IMR-90 (cell line): ENCODE measurements around the gene PTPRN2. TPM values are rescaled to one million over a fixed set of nuclear protein-coding genes. Genes with fewer than 3 reads are reported as not detected.

ENCODE experiments used
- ATAC-seq: fragments of 200-7000 bp; cut with Tn5 transposase; 2 replicates; pipeline ENCODE4 v1.9.1; 2020; ENCODE audit warnings: low read depth, mild to moderate bottlenecking, moderate library complexity
- BruUV-seq: library from RNA; stranded (reverse); fragments of 400-500 nt; replicated peaks from 2 replicates; lab custom pipeline; 2021; lab: Mats Ljungman, UMichigan
- CTCF ChIA-PET: fragments of 300-600 bp; formaldehyde crosslinking; extraction: SDS; loops from one replicate; lab custom pipeline; 2021; ENCODE audit warnings: antibody characterized with exemption; lab: Yijun Ruan, JAX
- POLR2A ChIA-PET: fragments of 300-600 bp; sonication (Branson Sonifier 250); formaldehyde crosslinking; loops from one replicate; lab custom pipeline; 2022; ENCODE audit warnings: antibody characterized with exemption; ENCODE audit not compliant: unreplicated experiment; lab: Charles Lee
- DNase-seq: peaks from one replicate; pipeline ENCODE4 v3.0.0; 2013
- H2AFZ ChIP-seq: replicated peaks from 2 replicates; pipeline ENCODE3; 2013; ENCODE audit warnings: low read length, mild to moderate bottlenecking; ENCODE audit not compliant: poor library complexity
- H2AK5ac ChIP-seq: 2 replicates; pipeline ENCODE4 v1.6.1; 2013; ENCODE audit warnings: low read depth, low read length, inconsistent platforms
- H2AK9ac ChIP-seq: replicated peaks from 2 replicates; pipeline ENCODE3; 2013; ENCODE audit warnings: mild to moderate bottlenecking, low read depth, low read length, moderate library complexity; ENCODE audit not compliant: poor library complexity
- H2BK120ac ChIP-seq: 2 replicates; pipeline ENCODE4 v1.6.1; 2013; ENCODE audit warnings: low read depth, low read length, inconsistent platforms
- H2BK15ac ChIP-seq: 3 replicates; pipeline ENCODE4 v1.6.1; 2013; ENCODE audit warnings: low read depth, low read length, inconsistent platforms
- H2BK20ac ChIP-seq: 2 replicates; pipeline ENCODE4 v1.6.1; 2013; ENCODE audit warnings: low read depth, mild to moderate bottlenecking, inconsistent platforms, low read length, moderate library complexity
- H2BK5ac ChIP-seq: 2 replicates; pipeline ENCODE4 v1.6.1; 2013; ENCODE audit warnings: mild to moderate bottlenecking, low read depth, low read length, inconsistent platforms; ENCODE audit not compliant: poor library complexity, severe bottlenecking
- H3K14ac ChIP-seq: replicated peaks from 2 replicates; pipeline ENCODE4 v1.6.1; 2013; ENCODE audit warnings: low read depth, low read length, inconsistent platforms
- H3K18ac ChIP-seq: 2 replicates; pipeline ENCODE4 v1.6.1; 2013; ENCODE audit warnings: low read depth, low read length, control low read depth
- H3K23ac ChIP-seq: 2 replicates; pipeline ENCODE4 v1.6.1; 2013; ENCODE audit warnings: low read depth, low read length, inconsistent platforms
- H3K27ac ChIP-seq: 2 replicates; pipeline ENCODE4 v1.5.1; 2013; ENCODE audit warnings: mild to moderate bottlenecking, control low read depth, low read length; ENCODE audit not compliant: insufficient read depth
- H3K27me3 ChIP-seq: 2 replicates; pipeline ENCODE4 v1.6.1; 2013; ENCODE audit warnings: low read length; ENCODE audit not compliant: control insufficient read depth, insufficient read depth
- H3K36me3 ChIP-seq: 2 replicates; pipeline ENCODE4 v1.6.1; 2013; ENCODE audit warnings: low read length, mixed read lengths; ENCODE audit not compliant: control insufficient read depth, insufficient read depth
- H3K4ac ChIP-seq: 2 replicates; pipeline ENCODE4 v1.6.1; 2013; ENCODE audit warnings: low read depth, low read length, inconsistent platforms
- H3K4me1 ChIP-seq: 2 replicates; pipeline ENCODE4 v1.6.1; 2013; ENCODE audit warnings: low read length, mixed read lengths; ENCODE audit not compliant: control insufficient read depth, insufficient read depth
- H3K4me2 ChIP-seq: 2 replicates; pipeline ENCODE4 v1.6.1; 2013; ENCODE audit warnings: low read depth, mild to moderate bottlenecking, control low read depth, low read length, moderate library complexity
- H3K4me3 ChIP-seq: 2 replicates; pipeline ENCODE4 v1.5.1; 2013; ENCODE audit warnings: low read depth, mild to moderate bottlenecking, control low read depth, low read length, moderate library complexity; ENCODE audit not compliant: insufficient read depth
- H3K56ac ChIP-seq: 2 replicates; pipeline ENCODE4 v1.6.1; 2013; ENCODE audit warnings: low read length, inconsistent platforms; ENCODE audit not compliant: insufficient read depth; ENCODE audit errors: extremely low read depth
- H3K79me1 ChIP-seq, 2 experiments: 2 replicates each; pipeline ENCODE4 v1.6.1; 2013; ENCODE audit warnings: low read length in 2 of 2, inconsistent platforms in 1 of 2, low read depth in 1 of 2
- H3K9ac ChIP-seq: 2 replicates; pipeline ENCODE4 v1.6.1; 2013; ENCODE audit warnings: low read depth, low read length, control low read depth
- H3K9me1 ChIP-seq: 2 replicates; pipeline ENCODE4 v1.6.1; 2013; ENCODE audit warnings: low read length, inconsistent platforms; ENCODE audit not compliant: insufficient read depth
- H3K9me3 ChIP-seq: 2 replicates; pipeline ENCODE4 v1.6.1; 2013; ENCODE audit warnings: low read length; ENCODE audit not compliant: control insufficient read depth, insufficient read depth
- H4K20me1 ChIP-seq: 2 replicates; pipeline ENCODE4 v1.6.1; 2013; ENCODE audit warnings: low read length, inconsistent platforms; ENCODE audit not compliant: insufficient read depth
- H4K5ac ChIP-seq: 2 replicates; pipeline ENCODE4 v1.6.1; 2013; ENCODE audit warnings: mild to moderate bottlenecking, low read depth, low read length, control low read depth
- H4K8ac ChIP-seq, 2 experiments: 2 replicates each; pipeline ENCODE4 v1.6.1; 2013; ENCODE audit warnings: low read depth in 2 of 2, low read length in 2 of 2, control low read depth in 1 of 2, inconsistent platforms in 1 of 2
- H4K91ac ChIP-seq: 2 replicates; pipeline ENCODE4 v1.6.1; 2013; ENCODE audit warnings: low read depth, low read length, inconsistent platforms; ENCODE audit not compliant: insufficient read depth
- CEBPB ChIP-seq: IDR thresholded peaks from 2 replicates; pipeline ENCODE4 v1.6.1; 2012; ENCODE audit warnings: low read depth, low read length, improper control_type of control experiment
- CHD1 ChIP-seq: IDR thresholded peaks from 2 replicates; pipeline ENCODE4 v1.6.1; 2012; ENCODE audit warnings: low read depth, low read length, improper control_type of control experiment
- CTCF ChIP-seq: conservative IDR thresholded peaks from 2 replicates; pipeline ENCODE4 v1.5.1; 2012; ENCODE audit warnings: mild to moderate bottlenecking, low read depth, low read length, improper control_type of control experiment
- ELK1 ChIP-seq: fragments of 150-350 bp; IDR thresholded peaks from 2 replicates; pipeline ENCODE4 v1.6.1; 2016; ENCODE audit warnings: low read depth, mild to moderate bottlenecking, low read length, moderate library complexity, borderline replicate concordance
- FOS ChIP-seq: fragments of 150-350 bp; IDR thresholded peaks from 2 replicates; pipeline ENCODE4 v1.6.1; 2016; ENCODE audit warnings: low read depth, low read length
- MAFK ChIP-seq: IDR thresholded peaks from 2 replicates; pipeline ENCODE4 v1.6.1; 2012; ENCODE audit warnings: low read depth, low read length, improper control_type of control experiment
- MAZ ChIP-seq: IDR thresholded peaks from 2 replicates; pipeline ENCODE4 v1.6.1; 2012; ENCODE audit warnings: low read depth, mild to moderate bottlenecking, low read length, improper control_type of control experiment, moderate library complexity, borderline replicate concordance
- MXI1 ChIP-seq: IDR thresholded peaks from 2 replicates; pipeline ENCODE4 v1.6.1; 2012; ENCODE audit warnings: low read depth, mild to moderate bottlenecking, low read length, moderate library complexity, borderline replicate concordance
- NFE2L2 ChIP-seq: fragments of 150-350 bp; IDR thresholded peaks from 2 replicates; pipeline ENCODE4 v1.6.1; 2016; ENCODE audit warnings: low read depth, mild to moderate bottlenecking, low read length
- POLR2A ChIP-seq: IDR thresholded peaks from 2 replicates; pipeline ENCODE4 v1.6.1; 2012; ENCODE audit warnings: mild to moderate bottlenecking, low read depth, low read length
- RAD21 ChIP-seq: IDR thresholded peaks from 2 replicates; pipeline ENCODE4 v1.6.1; 2012; ENCODE audit warnings: low read length, improper control_type of control experiment
- RCOR1 ChIP-seq: IDR thresholded peaks from 2 replicates; pipeline ENCODE4 v1.6.1; 2012; ENCODE audit warnings: mild to moderate bottlenecking, low read length, improper control_type of control experiment; ENCODE audit not compliant: insufficient replicate concordance
- RFX5 ChIP-seq: IDR thresholded peaks from 2 replicates; pipeline ENCODE4 v1.8.0; 2012; ENCODE audit warnings: low read depth, mild to moderate bottlenecking, low read length, moderate library complexity
- SMC3 ChIP-seq: fragments of 150-350 bp; IDR thresholded peaks from 2 replicates; pipeline ENCODE4 v1.6.1; 2016; ENCODE audit warnings: low read depth, mild to moderate bottlenecking, antibody characterized with exemption, low read length, moderate library complexity
- USF2 ChIP-seq: fragments of 150-350 bp; IDR thresholded peaks from 2 replicates; pipeline ENCODE4 v1.6.1; 2017; ENCODE audit warnings: mild to moderate bottlenecking, antibody characterized with exemption, low read length, low read depth
- WGBS, 2 experiments: methylation state at CpG; one replicate each; pipeline versions ENCODE4 v1.1.5 to v1.1.7; 2013; ENCODE audit warnings: missing lambda C conversion rate in 2 of 2; ENCODE audit not compliant: insufficient read length in 1 of 2; ENCODE audit errors: extremely low coverage in 2 of 2; 5-methylcytosine and 5-hydroxymethylcytosine counted together
- dilution Hi-C: fragments of 300-500 bp; cut with HindIII; formaldehyde crosslinking; loops from one replicate; pipeline ENCODE4 v1.14.3; 2018; ENCODE audit warnings: low sequenced_read_pairs; ENCODE audit not compliant: unreplicated experiment
- in situ Hi-C: fragments of 300-500 bp; cut with MboI; formaldehyde crosslinking; loops from 3 replicates; pipeline ENCODE4 v1.14.3; 2019; ENCODE audit warnings: low sequenced_read_pairs, inconsistent platforms, mixed read lengths
- intact Hi-C: fragments of 100-400 bp; cut with micrococcal nuclease; formaldehyde crosslinking; loops from 2 replicates; pipeline ENCODE4 v1.10.0; 2022
- polyA plus RNA-seq, 3 experiments: library from polyadenylated mRNA; depleted of rRNA; stranded (reverse); fragments of >200 nt; gene quantifications; 2 replicates each; pipeline ENCODE4 v1.2.3, GENCODE V29; 2012; ENCODE audit warnings: low replicate concordance in 1 of 3
- total RNA-seq: library from RNA; depleted of rRNA; stranded (reverse); fragments of >200 nt; gene quantifications from 2 replicates; pipeline ENCODE4 v1.2.3, GENCODE V29; 2012

PTPRN2 gene
- total and polyA plus RNA-seq, 2 of the 4 experiments (the other 2 are of a cell fraction), result 0.03 TPM; not detected in 1

GRCh38 chr7:157668221-157668883 is 919.3 kb downstream of the PTPRN2 start:
- Histone ChIP-seq H3K36me3 (no peaks in the 10 kb centered on the region), H3K4me3 (no peak overlapping the region), H4K8ac (no peak overlapping the region), H2AFZ (no peak overlapping the region), H3K56ac (no peak overlapping the region), H3K9me3 (peaks cover 58% of the 10 kb centered on the region), H2AK9ac (no peak overlapping the region), H3K14ac (no peak overlapping the region), H3K18ac (no peak overlapping the region), H3K9me1 (no peaks in the 10 kb centered on the region), H2AK5ac (no peak overlapping the region), H4K91ac (no peak overlapping the region), H2BK120ac (no peak overlapping the region), H3K27me3 (no peaks in the 10 kb centered on the region), H4K20me1 (no peaks in the 10 kb centered on the region), H3K4me2 (no peak overlapping the region), H2BK20ac (no peak overlapping the region), H2BK15ac (no peak overlapping the region), H3K79me1 (no peaks in the 10 kb centered on the region), H3K27ac (no peak overlapping the region), H2BK5ac (no peak overlapping the region), H3K4me1 (no peaks in the 10 kb centered on the region), H3K23ac (no peak overlapping the region), H4K5ac (no peak overlapping the region), H3K4ac (no peak overlapping the region), H3K9ac (no peak overlapping the region)
- WGBS, 2 experiments, result 40% methylated on average over 17 of the region's 22 CpGs; no CpG with 5 or more reads in 1 of the 2 experiments
- in situ Hi-C loops (no loop called here), dilution Hi-C loops (no loop called here), intact Hi-C loops (no loop called here)
- ATAC-seq, result no peak
- BruUV-seq, result no TSS peak
- no peak for DNase-seq
- ChIA-PET POLR2A (no interaction called here), CTCF (no interaction called here)
- TF ChIP-seq NFE2L2, result no peak
- TF ChIP-seq POLR2A, result no peak
- TF ChIP-seq ELK1, result no peak
- no peak for TF ChIP-seq CEBPB
- TF ChIP-seq RCOR1, result no peak
- TF ChIP-seq MAFK, result no peak
- no peak for TF ChIP-seq RFX5
- no peak for TF ChIP-seq MAZ
- TF ChIP-seq MXI1, result no peak
- no peak for TF ChIP-seq CHD1
- TF ChIP-seq RAD21, result no peak
- no peak for TF ChIP-seq FOS
- TF ChIP-seq SMC3, result no peak
- no peak for TF ChIP-seq USF2
- no peak for TF ChIP-seq CTCF
